Vagina (tissue), 2 donors: ENCODE data around the gene DGLUCY.

ENCODE experiments used
- CTCF ChIP-seq, 3 experiments: fragments of 450-650 bp in 2 of 3; fragments of 200-600 bp in 1 of 3; sonication (generic) in 1 of 3; IDR thresholded peaks; one replicate each; pipeline ENCODE4 v1.5.1; 2017 to 2019; ENCODE audit warnings: antibody characterized with exemption in 3 of 3, mild to moderate bottlenecking in 2 of 3, moderate library complexity in 2 of 3
- POLR2A ChIP-seq, 2 donors: fragments of 450-650 bp; IDR thresholded peaks; one replicate each; pipeline ENCODE4 v1.6.1; 2017; ENCODE audit warnings: antibody characterized with exemption in 2 of 2, mild to moderate bottlenecking in 2 of 2, moderate library complexity in 2 of 2
- POLR2AphosphoS5 ChIP-seq, 2 donors: sonication (generic); formaldehyde crosslinking; IDR thresholded peaks; one replicate each; pipeline ENCODE4 v1.9.0; 2017; ENCODE audit warnings: antibody characterized with exemption in 2 of 2, mild to moderate bottlenecking in 2 of 2, low read depth in 1 of 2; ENCODE audit not compliant: insufficient read depth in 1 of 2

GRCh38 chr14:91232052-91232451 lies 118.2 kb downstream of the DGLUCY start:
- TF ChIP-seq CTCF (IDR thresholded peaks at IDR 0.05), result no peak
- no peak for TF ChIP-seq POLR2AphosphoS5 (IDR thresholded peaks at IDR 0.05; ENCODE audit: insufficient read depth in 1 of 2, low read depth in 1 of 2)
- TF ChIP-seq POLR2A (IDR thresholded peaks at IDR 0.05), result no peak
